ENCODE data around the gene EXOC1.

EXOC1 gene

DNA sequence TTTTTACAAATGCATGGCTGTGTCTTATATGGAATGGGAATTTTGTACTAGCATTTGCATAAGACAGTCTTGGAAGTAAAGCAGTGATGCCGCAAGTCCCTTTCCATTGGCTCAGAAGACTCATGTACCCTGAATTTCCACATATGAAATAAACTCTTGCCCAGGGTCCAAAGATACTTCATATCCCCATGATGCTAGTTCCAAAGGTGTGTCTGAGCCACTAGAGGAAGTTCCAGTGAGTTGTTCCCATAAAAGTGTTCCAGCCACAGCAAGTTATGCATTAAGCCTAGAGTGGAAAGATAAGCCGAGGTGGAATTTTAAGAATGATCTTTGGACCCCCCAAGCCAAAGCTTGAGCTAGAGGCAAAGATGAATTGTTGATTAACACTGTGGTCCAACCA, 86.0 kb downstream of the EXOC1 start:
- no peak for DNase-seq (ENCODE audit: extremely low spot score, insufficient read length, low read depth)
- FAIRE-seq: no peak

DNA sequence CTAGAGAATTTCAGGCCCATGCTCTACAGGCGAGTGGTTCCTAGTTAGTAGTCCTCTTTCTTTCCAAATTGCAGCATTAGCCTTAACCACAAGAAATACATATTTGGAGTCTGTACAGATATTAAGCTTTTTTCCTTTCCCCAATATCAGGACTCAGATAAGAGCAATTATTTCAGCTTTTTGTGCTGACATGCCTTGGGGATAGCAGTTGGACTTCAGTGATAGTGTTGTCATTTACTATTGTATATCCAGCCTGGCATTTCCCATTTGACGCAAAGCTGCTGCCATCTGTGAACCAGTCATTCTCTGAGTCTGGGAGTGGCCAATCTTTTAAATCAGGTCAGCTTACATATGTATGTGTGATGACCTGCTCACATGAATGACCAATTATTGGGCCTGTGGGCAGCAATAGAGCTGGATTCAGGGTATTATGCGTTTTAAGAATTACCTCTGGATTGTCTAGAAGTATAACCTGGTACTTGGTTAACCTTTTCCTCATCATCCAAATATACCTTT, 88.5 kb downstream of the EXOC1 start:
- no peak for FAIRE-seq
- no peak for DNase-seq (ENCODE audit: extremely low spot score, insufficient read length, low read depth)

DNA sequence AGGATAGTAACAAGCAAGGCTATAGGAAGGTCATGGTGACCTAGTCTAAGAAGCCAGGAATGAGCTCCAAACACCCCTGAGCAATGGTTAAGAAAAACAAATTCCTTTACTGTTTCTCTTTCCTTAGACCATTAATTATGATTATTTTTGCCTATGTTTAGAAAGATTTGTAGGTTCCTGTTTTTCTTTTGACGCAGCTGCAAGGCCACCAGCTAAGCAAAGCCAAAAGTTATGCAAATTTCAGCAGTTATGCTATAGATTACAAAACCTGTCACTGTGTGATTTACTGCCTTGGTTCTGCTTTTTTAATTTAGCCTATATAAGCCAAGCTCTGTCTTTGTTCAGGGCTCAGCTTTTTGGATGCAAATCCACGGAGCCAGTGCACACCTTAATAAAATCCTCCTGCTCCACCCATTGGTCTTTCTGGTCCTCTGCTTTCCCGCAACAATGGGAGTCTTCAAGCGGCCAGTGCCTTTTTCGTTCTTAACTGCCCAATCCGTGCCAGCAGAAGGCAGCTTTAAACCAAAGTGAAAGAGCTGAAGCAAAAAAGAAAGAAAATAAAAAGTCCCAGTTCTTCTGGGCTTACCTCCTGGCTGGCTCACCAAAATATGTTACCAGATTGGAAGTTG, 93.9 kb downstream of the EXOC1 start:
- peak; percentile 2 for DNase-seq (ENCODE audit: extremely low spot score, insufficient read length, low read depth)
- FAIRE-seq: no peak

DNA sequence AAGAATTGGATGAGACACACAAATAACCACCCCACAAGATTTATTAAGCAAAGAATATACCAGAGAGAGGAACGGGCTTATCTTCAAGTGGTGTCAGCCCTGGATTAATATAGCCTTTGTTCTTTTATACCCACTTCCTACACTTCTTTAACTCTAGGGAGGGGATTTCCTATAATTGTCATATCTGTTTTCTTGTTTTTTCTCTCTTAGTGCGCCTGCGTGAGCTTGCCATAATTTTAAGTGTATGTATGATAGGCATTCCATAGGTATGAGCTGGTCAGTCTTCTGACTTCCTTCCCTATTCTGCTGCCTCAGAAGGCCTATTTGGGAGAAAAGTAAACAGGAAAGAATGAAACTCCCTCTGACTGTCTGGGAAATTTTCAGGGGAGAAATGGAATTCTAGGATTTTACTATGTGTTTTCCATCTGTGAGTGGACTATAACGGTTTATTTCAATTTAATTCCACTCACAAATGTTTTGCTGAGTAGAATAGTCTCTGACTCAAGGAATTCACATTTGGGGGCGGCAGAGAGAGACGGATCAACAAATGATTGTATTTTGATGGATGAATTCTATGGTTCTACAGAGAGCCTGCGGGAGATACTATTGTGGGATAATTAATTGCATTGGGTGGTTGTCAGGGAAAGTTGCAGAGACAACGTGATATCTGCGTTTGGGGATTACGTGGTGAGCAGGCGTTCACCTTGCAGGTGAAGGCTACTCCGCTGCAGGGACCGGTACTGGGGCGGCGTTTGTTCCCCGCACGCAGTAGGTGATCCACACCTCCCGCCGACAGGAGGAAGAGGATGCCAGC, 94.7 kb downstream of the EXOC1 start:
- peak; percentile 70 for FAIRE-seq
- no peak for DNase-seq (ENCODE audit: extremely low spot score, insufficient read length, low read depth)

DNA sequence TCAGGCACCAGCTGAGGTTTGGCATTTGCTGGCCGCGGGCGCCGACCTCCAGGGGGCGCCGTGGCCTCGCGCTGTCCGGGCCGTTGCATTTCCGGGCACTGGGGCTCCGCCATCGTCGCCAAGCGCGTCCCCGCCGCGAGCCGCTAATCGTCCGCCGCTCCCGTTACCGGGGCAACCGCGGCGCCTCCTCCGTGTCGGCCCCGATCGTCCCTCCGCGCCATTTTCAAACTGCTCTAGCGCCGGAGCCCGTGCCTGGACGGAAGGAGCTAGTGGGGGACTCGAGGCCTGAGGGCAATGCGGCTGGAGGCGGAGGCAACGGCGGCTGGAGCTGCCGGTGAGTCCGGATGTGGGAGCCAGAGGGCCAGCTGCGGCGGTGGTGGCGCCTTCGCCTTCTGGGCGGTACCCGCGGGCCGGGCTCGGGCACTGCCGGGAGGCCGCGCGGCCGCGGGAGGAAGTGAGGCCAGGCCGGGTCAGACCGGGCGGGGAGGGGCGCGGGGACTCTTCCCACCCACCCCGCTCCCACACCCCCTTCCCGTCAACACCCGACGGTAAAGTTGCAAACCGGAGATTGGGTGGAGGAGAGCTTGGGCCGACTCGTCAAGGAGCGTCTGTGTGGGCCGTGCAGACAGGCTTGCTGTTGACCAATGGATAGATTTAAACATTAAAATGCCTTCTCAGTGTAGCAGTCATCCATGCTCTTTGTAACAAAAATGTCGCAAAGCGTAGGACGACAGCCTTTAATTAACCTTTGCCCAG, 95.5 kb downstream of the EXOC1 start, which contains the start of gene CEP135:
TSS of gene CEP135 (plus strand) at position 220 of the 756 bp plus-strand sequence. CDS start 3,186 bp downstream, outside the sequence.
- FAIRE-seq (peak; percentile 91), DNase-seq (ENCODE audit: extremely low spot score, insufficient read length, low read depth) (peak; percentile 73)

DNA sequence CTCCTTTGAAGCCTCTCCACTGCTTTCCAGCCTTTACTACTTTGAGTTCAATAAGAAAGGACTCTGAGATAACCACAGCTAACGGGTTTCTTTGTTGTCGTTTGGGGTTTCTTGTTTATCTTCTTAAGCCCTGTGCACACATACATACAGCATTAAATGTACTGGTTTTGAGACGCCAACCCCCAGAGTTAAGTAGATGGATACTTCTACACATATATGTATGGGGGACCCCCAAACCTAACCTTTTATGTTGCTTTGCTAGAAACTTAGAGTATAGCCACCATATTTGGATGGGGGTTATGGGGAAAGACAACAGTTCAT, 96.0 kb downstream of the EXOC1 start:
- FAIRE-seq: no peak
- DNase-seq (ENCODE audit: extremely low spot score, insufficient read length, low read depth): no peak

DNA sequence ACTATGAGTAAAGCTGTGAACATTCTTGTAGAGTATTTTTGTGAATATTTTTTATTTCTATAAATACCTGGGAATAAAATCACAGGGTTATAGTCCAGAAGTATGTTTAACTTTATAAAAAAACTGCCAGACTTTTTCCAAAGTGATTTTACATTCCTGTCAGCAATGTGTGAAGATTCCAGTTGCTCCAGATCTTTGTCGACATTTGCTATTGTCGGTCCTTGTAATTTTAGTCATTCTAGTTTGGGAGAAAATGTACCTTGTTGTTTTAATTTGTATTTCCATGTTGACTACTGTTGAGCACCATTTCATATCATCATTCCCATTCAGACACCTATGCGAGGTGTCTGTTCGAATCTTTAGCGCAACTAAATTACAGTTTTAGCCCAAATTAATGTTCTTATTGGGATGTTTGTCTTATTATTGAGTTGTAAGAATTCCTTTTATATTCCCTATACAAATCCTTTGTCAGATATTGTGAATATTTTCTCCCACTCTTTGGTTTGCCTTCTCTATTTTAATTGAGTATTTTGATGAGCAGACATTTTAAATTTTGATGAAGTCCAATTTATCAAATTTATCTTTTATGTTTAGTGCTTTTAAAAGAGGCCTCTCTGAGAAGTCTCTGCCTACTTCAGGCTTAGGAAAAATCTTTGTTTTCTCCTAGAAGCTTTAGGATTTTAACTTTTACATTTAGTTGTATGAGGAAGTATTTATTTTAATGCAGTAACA, 97.9 kb downstream of the EXOC1 start:
- DNase-seq (ENCODE audit: extremely low spot score, insufficient read length, low read depth) (no peak), FAIRE-seq (no peak)

Measured in GM18507 (cell line).